HS-27A (cell line): ENCODE data around the gene FAM90A1.
"Not testable (repeated sequence)": the region's sequence is repeated elsewhere in the genome, so short reads cannot be mapped to it uniquely, and the experiment has no call there.

Experiments
- DNase-seq: peaks from one replicate; pipeline ENCODE4 v3.0.0-alpha.2; 2012; ENCODE audit warnings: low read depth, missing footprints

The FAM90A1 gene

GRCh38 chr12:8172911-8173310 lies 54.5 kb downstream of the FAM90A1 start:
- DNase-seq: not testable (repeated sequence)
